HG02852 (cell line): Measurements from ENCODE around the gene INVS.
"Not testable (repeated sequence)": the region's sequence is repeated elsewhere in the genome, so short reads cannot be mapped to it uniquely, and the experiment has no call there.

Source experiments
- ATAC-seq: cut with Tn5 transposase; IDR thresholded peaks from one replicate; pipeline ENCODE4 v1.9.1; 2021; ENCODE audit warnings: mild to moderate bottlenecking, moderate library complexity; ENCODE audit not compliant: unreplicated experiment

Gene INVS

DNA sequence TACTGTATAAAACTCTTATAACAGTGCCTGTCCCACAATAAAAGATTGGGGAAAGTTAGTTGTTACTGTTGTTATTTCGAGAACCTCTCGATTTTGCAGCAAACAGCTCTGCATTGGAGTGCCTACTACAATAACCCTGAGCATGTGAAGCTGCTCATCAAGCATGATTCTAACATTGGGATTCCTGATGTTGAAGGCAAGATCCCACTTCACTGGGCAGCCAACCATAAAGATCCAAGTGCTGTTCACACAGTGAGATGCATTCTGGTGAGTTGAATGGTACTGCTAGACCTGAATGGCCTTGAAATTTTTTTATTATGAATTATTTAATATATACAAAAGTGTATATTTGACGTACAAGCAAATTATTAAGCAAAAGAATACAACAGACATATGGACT, 130.5 kb downstream of the INVS start:
- no peak for ATAC-seq

DNA sequence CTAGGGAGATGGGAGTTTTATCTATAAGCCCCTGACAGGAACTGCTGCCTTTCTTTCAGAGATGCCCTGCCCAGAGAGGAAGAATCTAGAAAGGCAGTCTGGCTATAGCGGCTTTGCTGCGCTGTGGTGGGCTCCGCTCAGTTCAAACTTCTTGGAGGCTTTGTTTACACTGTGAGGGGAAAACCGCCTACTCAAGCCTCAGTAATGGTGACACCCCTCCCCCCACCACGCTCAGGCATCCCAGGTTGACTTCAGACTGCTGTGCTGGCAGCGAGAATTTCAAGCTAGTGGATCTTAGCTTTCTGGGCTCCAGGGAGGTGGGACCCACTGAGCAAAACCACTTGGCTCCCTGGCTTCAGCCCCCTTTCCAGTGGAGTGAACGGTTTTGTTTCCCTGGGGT, 137.9 kb downstream of the INVS start:
- not testable (repeated sequence) for ATAC-seq

DNA sequence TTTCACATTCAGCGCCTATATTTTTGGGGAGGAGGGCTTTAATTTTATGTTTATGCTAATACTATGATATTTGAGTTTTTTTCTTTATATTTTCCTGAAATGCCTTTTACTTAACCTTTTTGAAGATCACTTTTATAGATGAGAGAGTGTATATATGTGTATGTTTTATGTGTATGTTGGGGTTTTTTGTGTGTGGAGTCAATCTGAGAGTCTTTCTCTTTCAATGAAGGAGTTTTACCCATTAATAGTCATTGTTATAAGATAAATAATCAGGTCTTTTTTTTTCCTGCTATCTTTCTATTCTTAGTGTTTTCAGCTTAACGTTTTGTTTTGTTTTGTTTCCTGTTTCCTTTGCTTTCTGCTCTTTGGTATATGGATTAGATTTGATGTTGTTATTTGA, 141.5 kb downstream of the INVS start:
- ATAC-seq: no peak

DNA sequence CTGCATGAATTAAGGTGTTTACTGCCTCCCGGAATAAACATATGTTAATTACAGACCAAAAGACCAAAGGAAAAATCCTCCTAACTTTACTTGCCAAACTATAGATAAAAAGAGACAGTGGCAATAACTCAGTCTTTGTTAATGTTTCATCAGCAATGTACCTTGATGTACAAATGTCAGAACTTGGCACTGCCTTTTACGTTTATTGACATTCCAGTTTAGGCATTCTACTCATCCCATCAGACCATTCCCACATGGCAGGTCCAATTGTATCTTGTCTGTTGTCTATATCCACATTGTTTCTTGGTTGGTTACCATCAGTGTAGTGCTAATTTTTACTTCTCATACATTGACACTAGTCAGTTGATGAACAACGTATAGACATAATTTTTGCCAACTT, 168.2 kb downstream of the INVS start:
- no peak for ATAC-seq

DNA sequence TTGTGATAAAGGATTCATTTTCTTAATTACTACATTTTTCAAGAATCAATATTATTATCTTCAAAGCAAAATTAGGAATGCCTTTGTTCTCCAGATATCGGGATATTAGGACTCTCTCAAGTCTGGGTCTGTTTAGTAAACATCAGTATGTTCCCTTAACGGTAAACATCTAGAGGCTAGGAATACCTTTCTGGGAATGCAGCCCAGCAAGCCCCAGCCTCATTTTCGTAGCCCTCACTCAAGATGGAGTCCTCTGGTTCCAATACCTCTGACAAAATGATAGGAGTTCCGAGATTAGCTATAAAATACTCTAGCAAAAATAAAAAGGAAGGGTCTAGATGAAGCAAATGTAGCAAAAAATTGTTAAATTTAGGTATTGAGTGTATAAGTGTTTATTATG, 169.2 kb downstream of the INVS start:
- ATAC-seq: no peak

DNA sequence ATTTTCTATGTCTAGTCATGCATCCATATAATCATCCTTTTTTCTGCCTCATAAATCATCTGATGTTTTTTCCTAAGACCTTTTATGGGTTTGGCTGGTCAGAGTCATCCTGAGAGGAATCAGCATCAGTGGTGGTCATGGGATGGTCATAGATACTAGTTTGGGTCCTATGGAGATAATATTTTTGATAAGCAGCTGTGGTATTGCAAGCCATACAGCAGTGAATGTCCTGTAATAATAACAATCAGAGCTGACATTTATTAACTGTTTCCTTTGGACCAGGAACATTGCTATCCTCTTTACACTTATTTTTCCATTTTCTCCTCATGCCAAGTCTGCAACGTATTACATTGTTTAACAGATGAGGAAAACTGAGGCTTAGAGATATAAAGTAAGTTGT, 170.6 kb downstream of the INVS start:
- no peak for ATAC-seq

DNA sequence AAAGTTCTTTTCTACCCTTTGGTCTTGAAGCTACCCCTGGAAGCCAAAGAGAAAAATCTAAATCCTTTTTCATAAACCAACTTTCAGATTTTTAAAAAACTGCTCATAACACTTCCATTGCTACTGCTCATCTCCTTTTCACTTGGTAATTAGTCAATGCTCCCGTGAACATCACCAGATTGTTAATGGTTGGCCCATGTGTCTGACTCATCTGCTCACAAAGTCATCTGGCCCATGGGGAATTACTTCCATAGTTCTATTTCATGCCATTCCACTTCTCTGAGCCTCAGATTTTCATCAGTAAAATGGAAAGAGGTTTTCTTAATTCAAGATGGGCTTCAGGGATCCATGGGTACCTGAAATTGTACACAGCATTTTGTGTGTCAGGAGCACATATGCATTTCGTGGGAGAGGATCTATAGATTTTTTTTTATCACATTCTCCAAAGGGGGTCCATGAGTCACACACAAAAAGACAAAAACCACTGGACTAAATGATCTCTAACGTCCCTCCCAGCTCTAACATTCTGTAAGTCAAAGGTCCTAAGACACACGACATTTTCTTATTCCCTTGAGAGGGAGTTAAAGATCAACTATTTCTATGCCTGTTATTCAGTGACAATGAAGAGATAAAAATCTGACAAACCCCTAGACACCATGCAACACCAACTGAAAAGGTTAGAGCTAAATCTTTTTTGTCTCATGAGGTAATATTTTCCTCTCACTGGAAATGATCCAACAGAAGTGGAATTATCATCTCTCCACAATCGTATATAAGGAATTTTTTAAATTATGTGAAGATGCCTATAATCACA, 178.3 kb downstream of the INVS start:
- ATAC-seq: no peak

DNA sequence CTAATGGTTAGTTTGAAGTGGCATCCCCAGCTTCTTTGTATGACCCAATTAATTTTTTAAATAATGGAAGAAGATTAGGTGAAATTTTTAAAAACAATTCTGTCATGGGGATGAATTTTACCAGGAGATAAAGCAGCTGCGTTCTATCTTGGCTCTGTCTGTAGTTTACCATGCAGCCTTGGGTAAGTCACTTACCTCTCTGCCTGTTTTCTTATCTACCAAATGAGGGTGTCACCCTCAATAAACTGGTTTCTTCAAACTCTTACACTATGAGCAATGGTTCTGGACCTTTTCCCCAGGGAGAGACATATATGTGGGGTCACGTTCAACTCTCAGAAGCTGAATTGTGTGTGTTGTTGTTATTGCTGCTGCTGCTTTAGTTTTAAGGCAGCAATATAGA, 182.0 kb downstream of the INVS start:
- no peak for ATAC-seq

DNA sequence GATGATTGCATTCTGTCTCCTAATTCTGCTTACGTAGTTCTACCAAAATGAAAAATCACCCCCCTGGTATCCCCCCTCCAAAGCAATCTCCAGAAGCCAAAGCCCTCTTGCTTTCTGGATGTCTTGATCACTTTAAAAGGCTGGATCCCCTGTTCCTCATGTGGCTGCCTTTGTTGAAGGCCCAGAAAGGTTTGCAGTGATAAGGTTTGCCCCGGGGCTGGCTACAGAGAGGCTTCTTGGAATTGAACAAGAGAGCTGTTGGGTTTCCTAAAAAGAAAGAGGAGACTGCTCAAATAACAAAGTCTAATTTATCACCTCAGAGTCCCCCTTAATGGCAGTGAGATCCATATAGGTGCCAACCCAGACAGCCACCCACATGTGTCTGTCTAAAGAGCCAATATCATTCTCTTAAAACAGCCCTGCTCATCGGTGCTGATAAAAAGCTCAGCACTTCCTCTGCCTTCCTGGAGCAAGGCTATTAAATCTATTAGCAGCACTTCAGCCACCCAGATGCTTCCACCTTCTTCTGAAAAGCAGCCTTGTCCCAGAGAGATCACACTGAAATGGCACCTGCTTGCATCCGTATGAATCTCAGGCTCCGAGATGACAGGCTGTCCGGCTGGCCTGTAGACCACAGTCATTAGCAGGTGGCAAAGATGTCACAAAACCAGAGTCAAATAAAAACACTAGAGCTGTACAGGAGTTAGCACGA, 182.8 kb downstream of the INVS start:
- no peak for ATAC-seq

DNA sequence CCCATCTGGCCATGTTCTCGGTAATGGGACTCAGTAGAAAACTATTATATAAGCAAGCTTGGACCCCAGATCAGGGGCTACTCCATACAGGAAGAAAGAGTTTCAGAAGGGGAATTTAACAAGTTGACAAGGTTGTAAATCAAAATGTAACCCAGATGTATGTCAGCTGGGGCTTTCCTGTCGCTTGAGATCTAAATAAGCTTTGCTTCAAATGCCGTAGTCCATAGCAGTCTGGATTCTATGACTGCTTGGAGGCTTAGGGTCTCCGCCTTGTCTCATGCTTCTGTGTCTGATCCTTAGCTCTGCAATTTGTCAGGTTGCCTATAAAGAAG, 183.3 kb downstream of the INVS start:
- ATAC-seq: no peak

DNA sequence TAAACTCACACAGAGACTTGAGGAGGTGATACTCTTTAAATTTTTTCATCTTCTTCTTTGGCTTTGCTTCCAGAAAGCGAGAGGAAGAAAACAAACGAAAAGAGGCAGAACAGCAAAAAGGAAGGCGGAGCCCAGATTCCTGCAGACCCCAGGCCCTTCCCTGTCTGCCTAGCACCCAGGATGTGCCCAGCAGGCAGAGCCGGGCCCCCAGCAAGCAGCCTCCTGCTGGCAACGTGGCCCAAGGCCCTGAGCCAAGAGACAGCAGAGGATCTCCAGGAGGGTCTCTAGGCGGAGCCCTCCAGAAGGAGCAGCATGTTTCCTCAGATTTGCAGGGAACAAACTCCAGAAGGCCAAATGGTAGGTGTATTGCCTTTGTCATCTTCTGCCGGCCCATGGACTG, 185.2 kb downstream of the INVS start:
- no peak for ATAC-seq

DNA sequence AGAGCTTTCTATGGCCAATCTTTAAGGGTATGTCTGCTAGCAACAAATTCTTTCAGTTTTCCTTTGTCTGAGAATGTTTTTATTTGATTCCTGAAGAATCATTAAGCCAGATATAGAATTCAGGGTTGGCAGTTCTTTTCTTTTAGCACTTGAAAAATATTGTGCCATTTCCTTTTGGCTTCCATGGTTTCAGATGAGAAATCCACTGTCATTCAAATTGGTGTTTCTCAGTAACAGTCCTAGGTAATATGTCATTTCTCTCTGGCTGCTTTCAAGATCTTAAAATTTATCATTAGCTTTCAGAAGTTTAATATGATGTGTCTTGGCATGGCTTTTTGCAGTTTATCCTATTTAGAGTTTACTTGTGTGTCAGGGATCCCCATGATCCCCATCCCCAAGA, 186.0 kb downstream of the INVS start:
- ATAC-seq: no peak

DNA sequence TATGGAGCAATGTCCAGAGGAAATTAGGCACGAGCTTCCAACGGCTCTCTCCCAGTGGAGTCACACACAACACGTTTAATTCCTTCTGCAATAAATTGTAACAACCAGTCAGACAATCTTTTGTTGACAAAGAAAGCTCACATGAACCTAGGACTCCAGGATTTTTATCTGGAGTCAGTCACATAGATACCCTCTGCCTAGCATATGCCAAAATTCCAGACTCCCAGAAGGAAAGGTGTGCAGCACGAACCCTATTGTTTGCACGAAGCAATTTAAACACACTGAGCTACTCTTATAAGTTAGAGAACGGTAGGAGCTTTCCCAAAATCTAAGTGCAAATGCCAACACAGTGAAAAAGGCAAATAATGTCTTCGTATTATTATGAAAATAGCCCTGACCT, 186.6 kb downstream of the INVS start:
- no peak for ATAC-seq

DNA sequence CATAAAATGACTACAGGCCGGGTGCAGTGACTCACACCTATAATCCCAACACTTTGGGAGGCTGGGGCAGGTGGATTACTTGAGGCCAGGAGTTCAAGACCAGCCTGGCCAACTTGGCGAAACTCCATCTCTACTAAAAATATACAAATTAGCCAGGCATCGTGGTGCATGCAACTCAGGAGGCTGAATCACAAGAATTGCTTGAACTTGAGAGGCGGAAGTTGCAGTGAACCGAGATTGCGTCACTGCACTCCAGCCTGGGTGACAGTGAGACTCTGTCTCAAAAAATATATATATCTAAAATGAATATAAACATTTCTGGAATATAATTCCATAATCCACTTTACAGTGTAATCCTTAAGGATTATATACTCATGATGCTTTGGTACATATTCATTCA, 187.2 kb downstream of the INVS start:
- ATAC-seq: no peak

DNA sequence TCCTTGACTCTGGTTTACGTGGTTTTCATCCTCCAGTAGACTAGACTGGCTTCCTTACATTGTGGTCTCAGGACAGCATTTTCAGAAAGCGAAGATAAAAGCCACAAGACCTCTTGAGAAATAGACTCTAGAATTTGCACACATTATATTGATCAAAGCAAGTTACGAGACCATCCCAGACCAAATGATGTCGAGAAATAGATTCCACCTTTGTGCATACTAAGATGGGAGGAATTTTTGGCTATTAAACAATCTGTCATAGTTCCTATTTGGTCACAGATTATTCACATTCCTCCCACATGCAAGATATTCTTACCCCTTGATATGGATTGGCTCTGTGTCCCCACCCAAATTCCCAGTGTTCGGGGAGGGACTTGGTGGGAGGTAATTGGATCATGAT, 188.1 kb downstream of the INVS start:
- ATAC-seq: no peak

DNA sequence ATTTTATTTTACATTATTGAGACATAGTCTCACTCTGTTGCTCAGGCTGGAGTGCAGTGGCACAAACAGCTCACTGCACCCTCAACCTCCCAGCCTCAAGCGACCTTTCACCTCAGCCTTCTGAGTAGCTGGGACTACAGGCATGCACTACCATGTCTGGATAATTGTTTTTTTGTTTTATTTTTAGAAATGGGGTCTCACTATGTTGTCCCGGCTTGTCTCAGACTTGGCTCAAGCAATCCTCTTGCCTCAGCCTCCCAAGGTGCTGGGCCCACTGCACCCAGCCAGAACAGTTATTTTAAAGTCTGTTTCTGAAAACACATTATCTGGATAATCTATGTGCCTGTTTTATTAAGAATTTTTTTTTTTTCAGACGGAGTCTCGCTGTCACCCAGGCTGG, 191.7 kb downstream of the INVS start:
- no peak for ATAC-seq

DNA sequence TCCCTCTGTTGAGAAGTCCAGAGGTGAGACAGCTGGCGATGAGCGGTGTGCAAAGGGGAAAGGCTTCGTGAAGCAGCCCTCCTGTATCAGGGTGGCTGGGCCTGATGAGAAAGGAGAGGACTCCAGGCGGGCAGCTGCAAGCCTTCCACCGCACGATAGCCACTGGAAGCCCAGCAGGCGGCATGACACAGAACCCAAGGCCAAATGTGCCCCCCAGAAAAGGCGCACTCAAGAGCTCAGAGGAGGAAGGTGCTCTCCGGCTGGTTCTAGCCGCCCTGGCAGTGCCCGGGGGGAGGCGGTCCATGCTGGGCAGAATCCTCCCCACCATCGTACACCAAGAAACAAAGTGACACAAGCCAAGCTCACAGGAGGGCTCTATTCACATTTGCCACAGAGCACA, 193.4 kb downstream of the INVS start:
- ATAC-seq: no peak

DNA sequence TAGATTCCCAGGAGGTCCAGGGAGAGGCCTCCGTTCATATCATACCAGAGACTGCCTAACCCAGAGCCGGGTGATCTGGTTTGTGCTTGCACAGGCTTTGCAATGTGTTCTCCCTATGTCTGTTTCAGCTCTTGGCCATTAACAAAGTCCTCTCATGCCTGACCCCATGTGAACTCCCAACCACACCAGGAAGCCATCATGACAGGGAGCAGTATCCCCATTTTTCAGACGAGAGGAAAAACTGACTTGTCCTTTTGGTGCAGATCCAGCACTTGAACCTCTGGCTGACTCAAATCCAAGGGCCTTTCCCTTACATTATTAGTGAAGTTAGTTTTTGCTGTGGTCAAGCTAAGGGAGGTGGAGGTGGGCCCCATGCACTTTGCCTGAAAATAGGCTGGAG, 195.3 kb downstream of the INVS start:
- ATAC-seq: no peak

DNA sequence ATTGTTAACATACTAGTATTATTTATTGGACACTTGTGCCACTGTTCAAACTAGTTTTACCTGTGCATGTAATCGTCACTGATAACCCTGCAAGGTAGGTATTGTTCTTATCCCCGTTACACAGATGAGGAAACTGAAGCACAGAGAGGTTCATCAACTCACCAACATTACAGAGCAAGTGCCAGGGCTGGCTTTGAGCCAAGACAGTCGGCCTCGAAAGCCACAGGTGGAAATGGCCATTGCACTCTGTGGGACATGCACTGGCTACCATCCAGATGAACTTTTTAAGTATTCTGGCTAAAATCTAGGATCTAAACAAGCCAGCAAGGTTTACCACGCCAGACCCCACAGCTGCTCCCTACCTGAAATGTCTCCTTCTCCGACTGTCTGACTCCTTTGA, 195.8 kb downstream of the INVS start:
- ATAC-seq: no peak

DNA sequence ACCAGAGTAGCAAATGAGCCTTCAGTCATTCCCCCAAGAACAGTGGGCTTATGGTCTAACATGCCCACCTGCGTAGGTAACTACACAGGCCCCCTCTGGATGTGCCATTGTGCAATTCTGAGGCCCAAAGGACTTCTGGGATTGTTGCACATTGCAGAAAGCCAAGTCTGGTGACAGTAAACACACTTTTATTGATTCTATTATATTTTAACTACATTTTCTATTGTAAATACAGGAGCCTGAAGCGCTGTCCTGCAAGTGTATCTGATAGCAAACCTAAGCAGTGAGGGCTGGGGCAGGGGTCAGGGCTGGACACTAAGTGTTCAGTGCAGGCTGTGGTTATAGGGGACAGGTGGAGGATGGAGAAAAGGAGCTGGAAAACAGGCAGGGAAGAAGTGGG, 196.2 kb downstream of the INVS start:
- no peak for ATAC-seq

DNA sequence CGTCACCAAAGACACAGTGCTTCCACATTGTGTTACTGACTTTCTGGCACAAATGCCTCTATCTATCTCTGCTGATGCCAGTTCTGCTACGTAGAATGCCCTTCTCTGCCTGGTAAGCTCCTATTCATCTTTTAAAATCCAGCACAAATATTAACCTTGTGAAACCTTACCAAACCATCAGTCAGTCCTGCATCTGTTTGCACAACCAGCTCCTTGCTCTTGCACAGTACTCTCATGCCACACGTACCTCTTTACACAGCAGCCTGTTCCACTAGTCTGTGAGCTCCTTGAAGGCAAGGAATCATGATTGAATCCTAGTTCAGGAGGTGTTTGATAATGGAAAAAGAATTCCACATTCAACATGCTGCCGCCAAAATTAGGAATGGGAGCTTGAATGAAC, 197.4 kb downstream of the INVS start:
- no peak for ATAC-seq

DNA sequence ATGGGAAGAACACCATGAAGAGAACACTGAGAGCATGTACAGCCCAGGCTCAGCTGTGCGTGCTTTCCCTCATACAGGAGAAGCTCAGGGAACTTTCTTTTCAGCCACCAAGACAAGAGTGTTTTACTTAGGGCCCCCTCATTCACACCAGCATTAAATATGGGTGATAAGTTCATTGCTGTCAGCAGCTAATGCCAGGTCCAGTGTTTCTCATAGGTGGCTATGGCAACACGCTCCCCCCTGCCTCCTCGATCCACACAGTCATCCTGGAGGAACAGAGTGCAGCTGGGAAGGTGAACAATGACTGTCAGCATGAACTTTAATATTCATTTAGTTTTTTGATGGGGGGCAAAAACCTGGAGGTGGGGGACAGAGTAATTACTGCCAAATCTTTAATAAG, 199.3 kb downstream of the INVS start:
- no peak for ATAC-seq

DNA sequence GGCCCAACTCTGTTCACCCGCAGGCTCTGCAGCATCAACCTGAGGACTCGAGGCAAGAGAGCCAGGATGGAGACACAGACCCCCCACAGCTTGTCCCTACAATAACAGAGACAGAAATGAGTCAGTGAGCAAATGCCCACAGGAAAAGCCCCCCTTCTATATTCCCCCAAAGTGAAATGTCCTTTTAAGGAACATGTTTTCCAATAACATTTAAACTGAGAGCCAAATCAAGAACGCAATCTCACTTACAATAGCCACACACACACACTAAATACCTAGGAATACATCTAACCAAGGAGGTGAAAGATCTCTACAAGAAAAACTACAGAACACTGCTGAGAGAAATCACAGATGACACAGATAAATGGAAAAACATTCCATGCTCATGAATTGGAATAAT, 204.7 kb downstream of the INVS start:
- no peak for ATAC-seq
